Measurements from ENCODE around the gene ZNF423. TPM values are rescaled to one million over a fixed set of nuclear protein-coding genes. Genes with fewer than 3 reads are reported as not detected.

The ZNF423 gene
- total and polyA plus RNA-seq, 2 donors: 0.52 to 1.6 TPM

- Histone ChIP-seq H3K36me3 (ENCODE audit: control insufficient read depth in 2 of 2, insufficient read depth in 2 of 2, low read length in 1 of 2) (no peaks in the 10 kb centered on the region), H3K27me3 (ENCODE audit: control insufficient read depth in 2 of 2, insufficient read depth in 1 of 2, low read length in 1 of 2) (peaks cover 0 to 9% of the 10 kb centered on the region in 2 donors), H3K4me1 (ENCODE audit: control insufficient read depth in 2 of 2, insufficient read depth in 2 of 2, low read length in 2 of 2) (peaks cover 0 to 7% of the 10 kb centered on the region in 2 donors), H3K9me3 (ENCODE audit: control insufficient read depth in 2 of 2, insufficient read depth in 1 of 2, low read length in 1 of 2) (no peaks in the 10 kb centered on the region), H3K27ac (ENCODE audit: low read depth in 1 of 2, low read length in 1 of 2) (no peak overlapping the region), H3K4me3 (ENCODE audit: low read length in 2 of 2) (no peak overlapping the region)
- WGBS: 49% methylated on average over 1 of the region's 1 CpG
- DNase-seq (ENCODE audit: low read depth in 6 of 9, low spot score in 9 of 9): no peak
These were observed 30.9 kb downstream of the ZNF423 start for GRCh38 chr16:49825041-49825440.

- no peaks in the 10 kb centered on the region for H3K9me3 ChIP-seq (ENCODE audit: control insufficient read depth in 2 of 2, insufficient read depth in 1 of 2, low read length in 1 of 2)
- 75% methylated on average over 9 of the region's 9 CpGs for WGBS
- no peak for DNase-seq (ENCODE audit: low read depth in 6 of 9, low spot score in 9 of 9)
- H3K27ac ChIP-seq (ENCODE audit: low read depth in 1 of 2, low read length in 1 of 2): no peak overlapping the region
- peaks cover 0 to 7% of the 10 kb centered on the region in 2 donors for H3K4me1 ChIP-seq (ENCODE audit: control insufficient read depth in 2 of 2, insufficient read depth in 2 of 2, low read length in 2 of 2)
- no peak overlapping the region for H3K4me3 ChIP-seq (ENCODE audit: low read length in 2 of 2)
- peaks cover 0 to 9% of the 10 kb centered on the region in 2 donors for H3K27me3 ChIP-seq (ENCODE audit: control insufficient read depth in 2 of 2, insufficient read depth in 1 of 2, low read length in 1 of 2)
- H3K36me3 ChIP-seq (ENCODE audit: control insufficient read depth in 2 of 2, insufficient read depth in 2 of 2, low read length in 1 of 2): no peaks in the 10 kb centered on the region
These were observed 31.3 kb downstream of the ZNF423 start for GRCh38 chr16:49824593-49824992.

GRCh38 chr16:49822649-49823370 is 33.1 kb downstream of the ZNF423 start:
- Histone ChIP-seq H3K27me3 (ENCODE audit: control insufficient read depth in 2 of 2, insufficient read depth in 1 of 2, low read length in 1 of 2) (peaks cover 0 to 6% of the 10 kb centered on the region in 2 donors), H3K4me3 (ENCODE audit: low read length in 2 of 2) (no peak overlapping the region), H3K36me3 (ENCODE audit: control insufficient read depth in 2 of 2, insufficient read depth in 2 of 2, low read length in 1 of 2) (no peaks in the 10 kb centered on the region), H3K27ac (ENCODE audit: low read depth in 1 of 2, low read length in 1 of 2) (no peak overlapping the region), H3K4me1 (ENCODE audit: control insufficient read depth in 2 of 2, insufficient read depth in 2 of 2, low read length in 2 of 2) (peaks cover 0 to 7% of the 10 kb centered on the region in 2 donors), H3K9me3 (ENCODE audit: control insufficient read depth in 2 of 2, insufficient read depth in 1 of 2, low read length in 1 of 2) (no peaks in the 10 kb centered on the region)
- WGBS: 95% methylated on average over 8 of the region's 8 CpGs
- no peak for DNase-seq (ENCODE audit: low read depth in 6 of 9, low spot score in 9 of 9)

GRCh38 chr16:49821614-49822282 is 34.2 kb downstream of the ZNF423 start:
- no peak overlapping the region for H3K27ac ChIP-seq (ENCODE audit: low read depth in 1 of 2, low read length in 1 of 2)
- H3K36me3 ChIP-seq (ENCODE audit: control insufficient read depth in 2 of 2, insufficient read depth in 2 of 2, low read length in 1 of 2): no peaks in the 10 kb centered on the region
- H3K9me3 ChIP-seq (ENCODE audit: control insufficient read depth in 2 of 2, insufficient read depth in 1 of 2, low read length in 1 of 2): no peaks in the 10 kb centered on the region
- WGBS: 93% methylated on average over 13 of the region's 13 CpGs
- DNase-seq (ENCODE audit: low read depth in 6 of 9, low spot score in 9 of 9): no peak
- peaks cover 0 to 6% of the 10 kb centered on the region in 2 donors for H3K27me3 ChIP-seq (ENCODE audit: control insufficient read depth in 2 of 2, insufficient read depth in 1 of 2, low read length in 1 of 2)
- no peak overlapping the region for H3K4me3 ChIP-seq (ENCODE audit: low read length in 2 of 2)
- H3K4me1 ChIP-seq (ENCODE audit: control insufficient read depth in 2 of 2, insufficient read depth in 2 of 2, low read length in 2 of 2): peaks cover 0 to 7% of the 10 kb centered on the region in 2 donors

- H3K9me3 ChIP-seq (ENCODE audit: control insufficient read depth in 2 of 2, insufficient read depth in 1 of 2, low read length in 1 of 2): no peaks in the 10 kb centered on the region
- WGBS: 97% methylated on average over 9 of the region's 9 CpGs
- H3K27me3 ChIP-seq (ENCODE audit: control insufficient read depth in 2 of 2, insufficient read depth in 1 of 2, low read length in 1 of 2): peaks cover 0 to 6% of the 10 kb centered on the region in 2 donors
- H3K36me3 ChIP-seq (ENCODE audit: control insufficient read depth in 2 of 2, insufficient read depth in 2 of 2, low read length in 1 of 2): no peaks in the 10 kb centered on the region
- no peak overlapping the region for H3K27ac ChIP-seq (ENCODE audit: low read depth in 1 of 2, low read length in 1 of 2)
- H3K4me1 ChIP-seq (ENCODE audit: control insufficient read depth in 2 of 2, insufficient read depth in 2 of 2, low read length in 2 of 2): peaks cover 0 to 7% of the 10 kb centered on the region in 2 donors
- no peak for DNase-seq (ENCODE audit: low read depth in 6 of 9, low spot score in 9 of 9)
- H3K4me3 ChIP-seq (ENCODE audit: low read length in 2 of 2): no peak overlapping the region
These were observed 34.8 kb downstream of the ZNF423 start for GRCh38 chr16:49821156-49821555.

GRCh38 chr16:49817754-49818507 is 38.0 kb downstream of the ZNF423 start:
- Histone ChIP-seq H3K4me3 (ENCODE audit: low read length in 2 of 2) (no peak overlapping the region), H3K36me3 (ENCODE audit: control insufficient read depth in 2 of 2, insufficient read depth in 2 of 2, low read length in 1 of 2) (no peaks in the 10 kb centered on the region), H3K27me3 (ENCODE audit: control insufficient read depth in 2 of 2, insufficient read depth in 1 of 2, low read length in 1 of 2) (peaks cover 0 to 1% of the 10 kb centered on the region in 2 donors), H3K4me1 (ENCODE audit: control insufficient read depth in 2 of 2, insufficient read depth in 2 of 2, low read length in 2 of 2) (peaks cover 0 to 2% of the 10 kb centered on the region in 2 donors), H3K9me3 (ENCODE audit: control insufficient read depth in 2 of 2, insufficient read depth in 1 of 2, low read length in 1 of 2) (no peaks in the 10 kb centered on the region), H3K27ac (ENCODE audit: low read depth in 1 of 2, low read length in 1 of 2) (no peak overlapping the region)
- DNase-seq (ENCODE audit: low read depth in 6 of 9, low spot score in 9 of 9): no peak
- 94% methylated on average over 13 of the region's 13 CpGs for WGBS

GRCh38 chr16:49816875-49817274 is 39.0 kb downstream of the ZNF423 start:
- H3K27ac ChIP-seq (ENCODE audit: low read depth in 1 of 2, low read length in 1 of 2): no peak overlapping the region
- 95% methylated on average over 8 of the region's 8 CpGs for WGBS
- no peak for DNase-seq (ENCODE audit: low read depth in 6 of 9, low spot score in 9 of 9)
- H3K9me3 ChIP-seq (ENCODE audit: control insufficient read depth in 2 of 2, insufficient read depth in 1 of 2, low read length in 1 of 2): no peaks in the 10 kb centered on the region
- no peaks in the 10 kb centered on the region for H3K4me1 ChIP-seq (ENCODE audit: control insufficient read depth in 2 of 2, insufficient read depth in 2 of 2, low read length in 2 of 2)
- no peak overlapping the region for H3K4me3 ChIP-seq (ENCODE audit: low read length in 2 of 2)
- no peaks in the 10 kb centered on the region for H3K27me3 ChIP-seq (ENCODE audit: control insufficient read depth in 2 of 2, insufficient read depth in 1 of 2, low read length in 1 of 2)
- no peaks in the 10 kb centered on the region for H3K36me3 ChIP-seq (ENCODE audit: control insufficient read depth in 2 of 2, insufficient read depth in 2 of 2, low read length in 1 of 2)

- no peak for DNase-seq (ENCODE audit: low read depth in 6 of 9, low spot score in 9 of 9)
- 94% methylated on average over 13 of the region's 13 CpGs for WGBS
- H3K4me1 ChIP-seq (ENCODE audit: control insufficient read depth in 2 of 2, insufficient read depth in 2 of 2, low read length in 2 of 2): no peaks in the 10 kb centered on the region
- H3K4me3 ChIP-seq (ENCODE audit: low read length in 2 of 2): no peak overlapping the region
- H3K27ac ChIP-seq (ENCODE audit: low read depth in 1 of 2, low read length in 1 of 2): no peak overlapping the region
- H3K27me3 ChIP-seq (ENCODE audit: control insufficient read depth in 2 of 2, insufficient read depth in 1 of 2, low read length in 1 of 2): no peaks in the 10 kb centered on the region
- no peaks in the 10 kb centered on the region for H3K9me3 ChIP-seq (ENCODE audit: control insufficient read depth in 2 of 2, insufficient read depth in 1 of 2, low read length in 1 of 2)
- H3K36me3 ChIP-seq (ENCODE audit: control insufficient read depth in 2 of 2, insufficient read depth in 2 of 2, low read length in 1 of 2): no peaks in the 10 kb centered on the region
These were observed 44.1 kb downstream of the ZNF423 start for GRCh38 chr16:49811644-49812334.
